Type B pancreatic cell (in vitro differentiated cells): ENCODE measurements around the gene OR3A2. TPM values are rescaled to one million over a fixed set of nuclear protein-coding genes. Genes with fewer than 3 reads are reported as not detected.

ENCODE experiments used
- total RNA-seq: library from RNA; stranded (reverse); gene quantifications from 2 replicates; pipeline ENCODE4 v1.2.1, GENCODE V29; 2021; ENCODE audit warnings: low replicate concordance

OR3A2 gene
- total RNA-seq, 1 donor from 2014 or later: not detected

Other genes with a start within 250 kb of the OR3A2 start
- not detected in 2 replicates for gene OR1A2, start 188.8 kb downstream of the OR3A2 start, total RNA-seq
- gene OR1A1, start 178.6 kb downstream of the OR3A2 start, total RNA-seq: not detected in 2 replicates
- not detected in 2 replicates for gene OR3A1, start 87.9 kb downstream of the OR3A2 start, total RNA-seq
- not detected in 2 replicates for gene OR1E1, start 12.1 kb upstream of the OR3A2 start, total RNA-seq
- not detected in 2 replicates for gene OR3A3, start 25.1 kb upstream of the OR3A2 start, total RNA-seq
- not detected in 2 replicates for gene OR1E2, start 47.5 kb upstream of the OR3A2 start, total RNA-seq
- gene SPATA22, start 85.5 kb upstream of the OR3A2 start, total RNA-seq: not detected in 2 replicates
- 0.33 and 0.51 TPM in 2 replicates for gene ASPA, start 89.7 kb upstream of the OR3A2 start, total RNA-seq
- gene TRPV3, start 171.5 kb upstream of the OR3A2 start, total RNA-seq: 2.3 and 3.4 TPM in 2 replicates
- 7.7 and 9.6 TPM in 2 replicates for gene TRPV1, start 223.1 kb upstream of the OR3A2 start, total RNA-seq
- 18.6 and 22.1 TPM in 2 replicates for gene SHPK, start 249.9 kb upstream of the OR3A2 start, total RNA-seq